Tibial nerve (tissue), 4 donors: ENCODE data around the gene AGBL1. TPM values are rescaled to one million over a fixed set of nuclear protein-coding genes. Genes with fewer than 3 reads are reported as not detected.
A peak's percentile ranks its signal among the peaks of the same experiment; 100 is the strongest.

ENCODE experiments used
- DNase-seq, 2 donors: peaks; one replicate each; pipeline ENCODE4 v3.0.0-alpha.2; 2019; ENCODE audit warnings: low spot score in 2 of 2
- H3K27ac ChIP-seq, 4 donors: fragments of 200-600 bp; sonication (generic) in 3 of 4; one replicate each; pipeline ENCODE4 v1.5.1; 2017 to 2019; ENCODE audit warnings: mild to moderate bottlenecking in 1 of 4
- H3K27me3 ChIP-seq, 2 donors: fragments of 200-600 bp; sonication (generic) in 1 of 2; one replicate each; pipeline versions ENCODE4 v1.5.1 to v1.6.0; 2017 to 2019
- H3K36me3 ChIP-seq, 3 donors: fragments of 200-600 bp; sonication (generic); one replicate each; pipeline ENCODE4 v1.5.1; 2018 to 2019
- H3K4me1 ChIP-seq, 4 donors: fragments of 200-600 bp; sonication (generic) in 3 of 4; one replicate each; pipeline ENCODE4 v1.5.1; 2017 to 2019
- H3K4me3 ChIP-seq, 4 donors: fragments of 200-600 bp; sonication (generic) in 3 of 4; one replicate each; pipeline ENCODE4 v1.5.1; 2017 to 2019; ENCODE audit warnings: mild to moderate bottlenecking in 1 of 4, moderate library complexity in 1 of 4
- H3K9me3 ChIP-seq, 4 donors: fragments of 200-600 bp; sonication (generic) in 3 of 4; one replicate each; pipeline ENCODE4 v1.5.1; 2017 to 2019
- EP300 ChIP-seq, 2 donors: sonication (generic); formaldehyde crosslinking; IDR thresholded peaks; one replicate each; pipeline ENCODE4 v1.6.1; 2017; ENCODE audit warnings: antibody characterized with exemption in 2 of 2, mild to moderate bottlenecking in 1 of 2
- POLR2A ChIP-seq, 2 donors: fragments of 450-650 bp; IDR thresholded peaks; one replicate each; pipeline ENCODE4 v1.6.1; 2017; ENCODE audit warnings: antibody characterized with exemption in 2 of 2, mild to moderate bottlenecking in 2 of 2, moderate library complexity in 2 of 2
- WGBS, 2 donors: methylation state at CpG; one replicate each; pipeline ENCODE4 v1.1.5; 2018; 5-methylcytosine and 5-hydroxymethylcytosine counted together
- total RNA-seq, 4 donors: library from RNA; depleted of rRNA; stranded (reverse); fragments of >200 nt; gene quantifications; one replicate each; pipeline ENCODE4 v1.1.0, GENCODE V29; 2016
- TF ChIP-seq, protein P1 (sequence below), 5 experiments: fragments of 200-600 bp in 3 of 5; fragments of 450-650 bp in 2 of 5; sonication (generic) in 3 of 5; IDR thresholded peaks; one replicate each; pipeline ENCODE4 v1.5.1; 2016 to 2019; ENCODE audit warnings: antibody characterized with exemption in 5 of 5, mild to moderate bottlenecking in 3 of 5, moderate library complexity in 2 of 5

The AGBL1 gene
- total RNA-seq, 4 donors from 2014 or later, result under 0.01 to 1.2 (median 0.21) TPM; not detected in 1

DNA sequence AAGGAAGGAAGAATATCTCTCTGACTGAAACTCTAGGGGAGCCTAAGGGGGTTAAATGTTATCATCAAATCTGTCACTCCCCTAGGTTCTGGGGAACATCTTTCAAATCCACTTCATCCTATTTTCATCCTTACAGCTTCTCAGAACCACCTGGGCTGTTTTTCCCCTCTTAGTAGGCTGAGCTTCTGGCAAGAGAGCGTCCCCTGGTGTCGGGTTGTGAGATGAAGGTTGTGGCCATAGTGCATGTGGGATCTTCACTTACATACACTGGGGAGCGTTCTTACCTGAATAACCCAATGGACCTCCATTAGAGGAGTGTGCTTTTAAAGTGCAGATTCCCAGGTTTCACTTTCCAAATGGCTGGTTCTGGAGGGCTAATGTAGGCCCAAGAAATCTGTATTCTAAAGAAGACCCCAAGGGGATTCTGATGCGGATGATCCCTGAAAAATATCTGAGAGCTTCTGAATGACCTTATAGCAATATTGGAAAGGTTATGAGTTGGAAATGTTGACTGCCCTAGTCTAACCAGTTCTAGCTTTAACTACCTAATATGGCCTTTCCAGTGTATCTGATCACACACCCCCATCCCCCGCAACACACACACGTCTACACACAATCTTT lies 663.7 kb downstream of the AGBL1 start:
- H3K27ac ChIP-seq, result no peak overlapping the region
- WGBS, 2 donors, result 51 to 59% methylated on average over 6 of the region's 6 CpGs
- no peaks in the 10 kb centered on the region for H3K9me3 ChIP-seq
- H3K27me3 ChIP-seq, result no peaks in the 10 kb centered on the region
- H3K36me3 ChIP-seq, result no peaks in the 10 kb centered on the region
- no peaks in the 10 kb centered on the region for H3K4me1 ChIP-seq
- peak in 1 of 2 donors; percentile 18 for DNase-seq
- TF ChIP-seq, protein P1, sequence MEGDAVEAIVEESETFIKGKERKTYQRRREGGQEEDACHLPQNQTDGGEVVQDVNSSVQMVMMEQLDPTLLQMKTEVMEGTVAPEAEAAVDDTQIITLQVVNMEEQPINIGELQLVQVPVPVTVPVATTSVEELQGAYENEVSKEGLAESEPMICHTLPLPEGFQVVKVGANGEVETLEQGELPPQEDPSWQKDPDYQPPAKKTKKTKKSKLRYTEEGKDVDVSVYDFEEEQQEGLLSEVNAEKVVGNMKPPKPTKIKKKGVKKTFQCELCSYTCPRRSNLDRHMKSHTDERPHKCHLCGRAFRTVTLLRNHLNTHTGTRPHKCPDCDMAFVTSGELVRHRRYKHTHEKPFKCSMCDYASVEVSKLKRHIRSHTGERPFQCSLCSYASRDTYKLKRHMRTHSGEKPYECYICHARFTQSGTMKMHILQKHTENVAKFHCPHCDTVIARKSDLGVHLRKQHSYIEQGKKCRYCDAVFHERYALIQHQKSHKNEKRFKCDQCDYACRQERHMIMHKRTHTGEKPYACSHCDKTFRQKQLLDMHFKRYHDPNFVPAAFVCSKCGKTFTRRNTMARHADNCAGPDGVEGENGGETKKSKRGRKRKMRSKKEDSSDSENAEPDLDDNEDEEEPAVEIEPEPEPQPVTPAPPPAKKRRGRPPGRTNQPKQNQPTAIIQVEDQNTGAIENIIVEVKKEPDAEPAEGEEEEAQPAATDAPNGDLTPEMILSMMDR (IDR thresholded peaks at IDR 0.05), result peak in 2 of 5 experiments; percentile 28 to 46
- no peak for TF ChIP-seq POLR2A (IDR thresholded peaks at IDR 0.05)
- no peak overlapping the region for H3K4me3 ChIP-seq

DNA sequence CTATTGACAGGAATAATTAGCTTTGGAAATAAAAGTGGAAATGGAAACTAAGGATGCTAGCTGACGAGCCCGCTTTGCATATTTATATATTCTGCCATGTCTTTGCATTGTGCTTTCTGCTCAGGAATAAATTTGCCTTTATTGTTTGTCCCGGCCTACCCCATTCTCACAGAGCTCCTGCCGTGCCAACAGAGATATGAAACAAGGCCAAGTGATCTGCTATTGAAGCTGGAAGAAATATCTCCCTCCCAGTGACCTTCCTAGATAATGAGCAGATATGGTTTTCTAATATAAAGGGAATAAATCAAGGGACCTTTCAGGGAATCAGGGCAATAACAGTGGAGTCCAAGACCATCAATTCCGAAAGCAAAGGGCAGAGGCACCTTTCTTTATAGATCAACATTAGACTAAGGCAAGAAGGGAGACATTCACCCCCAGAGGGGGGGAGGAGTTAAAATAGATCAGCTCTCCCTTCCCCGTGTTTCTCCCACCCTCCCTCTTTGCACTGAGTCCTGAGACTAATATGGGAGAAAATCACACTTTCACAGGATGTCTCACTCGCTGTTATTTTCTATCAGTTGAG lies 664.6 kb downstream of the AGBL1 start:
- Histone ChIP-seq H3K4me3 (no peak overlapping the region), H3K4me1 (no peaks in the 10 kb centered on the region), H3K9me3 (no peaks in the 10 kb centered on the region), H3K36me3 (no peaks in the 10 kb centered on the region), H3K27me3 (no peaks in the 10 kb centered on the region), H3K27ac (no peak overlapping the region)
- TF ChIP-seq, protein P1 (IDR thresholded peaks at IDR 0.05), result no peak
- no peak for TF ChIP-seq EP300 (IDR thresholded peaks at IDR 0.05)
- TF ChIP-seq POLR2A (IDR thresholded peaks at IDR 0.05), result no peak
- DNase-seq, result no peak
- 73 to 78% methylated on average over 7 of the region's 7 CpGs for WGBS, 2 donors

DNA sequence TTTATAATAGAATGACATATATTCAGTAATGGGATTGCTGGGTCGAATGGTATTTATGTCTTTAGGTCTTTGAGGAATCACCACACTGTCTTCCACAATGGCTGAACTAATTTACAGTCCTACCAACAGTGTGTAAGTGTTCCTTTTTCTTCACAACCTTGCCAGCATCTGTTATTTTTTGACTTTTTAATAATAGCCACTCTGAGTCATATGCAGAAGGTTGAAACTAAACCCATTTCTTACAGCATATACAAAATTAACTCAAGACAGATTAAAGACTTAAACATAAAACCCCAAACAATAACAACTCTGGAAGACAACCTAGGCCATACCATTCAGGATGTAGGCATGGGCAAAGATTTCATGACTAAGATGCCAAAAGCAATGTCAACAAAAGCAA lies 671.4 kb downstream of the AGBL1 start:
- Histone ChIP-seq H3K4me3 (no peak overlapping the region), H3K9me3 (no peaks in the 10 kb centered on the region), H3K4me1 (no peaks in the 10 kb centered on the region), H3K36me3 (no peaks in the 10 kb centered on the region), H3K27me3 (no peaks in the 10 kb centered on the region), H3K27ac (no peak overlapping the region)
- 60 to 63% methylated on average over 1 of the region's 1 CpG for WGBS, 2 donors
- TF ChIP-seq EP300 (IDR thresholded peaks at IDR 0.05), result no peak
- TF ChIP-seq POLR2A (IDR thresholded peaks at IDR 0.05), result no peak
- TF ChIP-seq, protein P1 (IDR thresholded peaks at IDR 0.05), result no peak
- DNase-seq, result no peak

DNA sequence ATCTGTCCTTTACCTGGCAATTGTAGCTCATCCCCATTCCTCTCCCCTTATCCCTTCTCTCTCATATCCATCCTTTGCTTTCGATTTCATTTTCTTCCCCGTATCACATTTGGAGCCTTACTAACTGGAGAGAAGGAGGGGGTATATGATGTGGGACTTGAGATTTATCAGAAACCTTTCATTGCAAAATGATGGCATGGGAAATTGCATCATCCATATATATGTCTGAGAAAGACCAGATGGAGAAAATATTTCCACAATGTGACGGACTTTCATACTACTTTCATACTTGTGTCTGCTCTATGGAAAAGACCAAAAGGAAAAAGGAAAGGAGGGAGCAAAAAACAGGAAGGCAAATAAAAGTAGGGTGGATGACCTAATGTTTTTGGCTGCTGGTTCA lies 675.2 kb downstream of the AGBL1 start:
- Histone ChIP-seq H3K4me1 (no peaks in the 10 kb centered on the region), H3K9me3 (no peaks in the 10 kb centered on the region), H3K27me3 (no peaks in the 10 kb centered on the region), H3K4me3 (no peak overlapping the region), H3K36me3 (no peaks in the 10 kb centered on the region), H3K27ac (no peak overlapping the region)
- DNase-seq, result no peak
- TF ChIP-seq, protein P1 (IDR thresholded peaks at IDR 0.05), result no peak
- TF ChIP-seq EP300 (IDR thresholded peaks at IDR 0.05), result no peak
- TF ChIP-seq POLR2A (IDR thresholded peaks at IDR 0.05), result no peak
- WGBS, 2 donors, result 82 to 90% methylated on average over 3 of the region's 3 CpGs

DNA sequence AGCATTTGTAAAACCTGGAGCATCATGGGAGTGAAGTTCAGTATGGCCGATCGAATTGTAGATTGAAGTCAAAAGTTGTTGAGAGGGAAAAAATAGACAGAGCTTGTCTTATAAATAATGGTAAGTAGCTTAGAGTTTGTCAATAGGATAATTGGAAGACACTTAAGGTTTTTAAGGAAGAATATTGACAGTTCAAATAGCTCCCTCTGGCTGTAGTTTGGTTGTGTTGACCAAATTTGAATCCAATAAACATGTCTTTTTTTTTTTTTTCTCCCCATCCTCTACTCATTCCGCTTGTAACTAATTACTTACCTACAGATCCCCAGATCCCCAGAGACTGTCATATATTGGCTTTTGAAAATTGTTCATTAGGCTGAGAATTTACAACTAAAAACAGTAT lies 677.0 kb downstream of the AGBL1 start:
- H3K9me3 ChIP-seq, result no peaks in the 10 kb centered on the region
- WGBS, 2 donors, result 89 to 95% methylated on average over 3 of the region's 3 CpGs
- H3K4me3 ChIP-seq, result no peak overlapping the region
- no peaks in the 10 kb centered on the region for H3K27me3 ChIP-seq
- no peaks in the 10 kb centered on the region for H3K4me1 ChIP-seq
- no peak for DNase-seq
- TF ChIP-seq, protein P1 (IDR thresholded peaks at IDR 0.05), result no peak
- TF ChIP-seq EP300 (IDR thresholded peaks at IDR 0.05) (no peak), POLR2A (IDR thresholded peaks at IDR 0.05) (no peak)
- H3K27ac ChIP-seq, result no peak overlapping the region
- no peaks in the 10 kb centered on the region for H3K36me3 ChIP-seq
